ENCODE measurements around the gene HIP1. TPM values are rescaled to one million over a fixed set of nuclear protein-coding genes. Genes with fewer than 3 reads are reported as not detected.
"Not testable (repeated sequence)": the region's sequence is repeated elsewhere in the genome, so short reads cannot be mapped to it uniquely, and the experiment has no call there.

Gene HIP1
- total RNA-seq, 3 donors from 2014 or later: 0.90 to 2.3 (median 1.3) TPM

- Mint-ChIP-seq H3K9me3 (no peaks in the 10 kb centered on the region), H3K4me1 (ENCODE audit: low read depth) (peaks cover 3% of the 10 kb centered on the region), H3K27me3 (ENCODE audit: low read depth) (peaks cover 9% of the 10 kb centered on the region), H3K36me3 (ENCODE audit: insufficient read depth) (no peaks in the 10 kb centered on the region), H3K4me3 (no peak overlapping the region)
- DNase-seq (no peak), ATAC-seq (no peak)
Observed at GRCh38 chr7:75689246-75690099, 49.3 kb downstream of the HIP1 start.

- Mint-ChIP-seq H3K36me3 (ENCODE audit: insufficient read depth) (no peaks in the 10 kb centered on the region), H3K27me3 (ENCODE audit: low read depth) (peaks cover 7% of the 10 kb centered on the region), H3K4me1 (ENCODE audit: low read depth) (peaks cover 3% of the 10 kb centered on the region), H3K4me3 (no peak overlapping the region), H3K9me3 (no peaks in the 10 kb centered on the region)
- DNase-seq (no peak), ATAC-seq (no peak)
Observed at GRCh38 chr7:75688200-75689136, 50.3 kb downstream of the HIP1 start.

GRCh38 chr7:75687246-75688088, 51.3 kb downstream of the HIP1 start:
- ATAC-seq (no peak), DNase-seq (no peak)
- Mint-ChIP-seq H3K36me3 (ENCODE audit: insufficient read depth) (no peaks in the 10 kb centered on the region), H3K9me3 (no peaks in the 10 kb centered on the region), H3K27me3 (ENCODE audit: low read depth) (peaks cover 7% of the 10 kb centered on the region), H3K4me1 (ENCODE audit: low read depth) (peaks cover 3% of the 10 kb centered on the region), H3K4me3 (no peak overlapping the region)

GRCh38 chr7:75686551-75686950, 52.2 kb downstream of the HIP1 start:
- Mint-ChIP-seq H3K4me1 (ENCODE audit: low read depth) (peaks cover 3% of the 10 kb centered on the region), H3K9me3 (no peaks in the 10 kb centered on the region), H3K36me3 (ENCODE audit: insufficient read depth) (no peaks in the 10 kb centered on the region), H3K27me3 (ENCODE audit: low read depth) (peaks cover 7% of the 10 kb centered on the region), H3K4me3 (no peak overlapping the region)
- DNase-seq (no peak), ATAC-seq (no peak)

GRCh38 chr7:75682052-75682451, 56.7 kb downstream of the HIP1 start:
- H3K27me3 Mint-ChIP-seq (ENCODE audit: low read depth); DNase-seq: not testable (repeated sequence)

GRCh38 chr7:75679060-75679459, 59.7 kb downstream of the HIP1 start:
- Mint-ChIP-seq H3K36me3 (ENCODE audit: insufficient read depth) (peaks cover 8% of the 10 kb centered on the region), H3K4me1 (ENCODE audit: low read depth) (no peaks in the 10 kb centered on the region), H3K4me3 (no peak overlapping the region), H3K27me3 (ENCODE audit: low read depth) (no peaks in the 10 kb centered on the region), H3K9me3 (peaks cover 6% of the 10 kb centered on the region)
- no peak for ATAC-seq
- no peak for DNase-seq

More at GRCh38 chr7:75682052-75682451, 56.7 kb downstream of the HIP1 start:
- H3K36me3 Mint-ChIP-seq (ENCODE audit: insufficient read depth); H3K4me1 Mint-ChIP-seq (ENCODE audit: low read depth); H3K9me3 Mint-ChIP-seq; H3K4me3 Mint-ChIP-seq; ATAC-seq: not testable (repeated sequence)

- no peak overlapping the region for H3K4me3 Mint-ChIP-seq
- no peaks in the 10 kb centered on the region for H3K4me1 Mint-ChIP-seq (ENCODE audit: low read depth)
- H3K36me3 Mint-ChIP-seq (ENCODE audit: insufficient read depth): no peaks in the 10 kb centered on the region
- H3K27me3 Mint-ChIP-seq (ENCODE audit: low read depth): no peaks in the 10 kb centered on the region
- no peak for ATAC-seq
- H3K9me3 Mint-ChIP-seq: peaks cover under 1% of the 10 kb centered on the region
- DNase-seq: no peak
Observed at GRCh38 chr7:75669579-75669978, 69.2 kb downstream of the HIP1 start.

GRCh38 chr7:75667938-75668337, 70.8 kb downstream of the HIP1 start:
- Mint-ChIP-seq H3K4me1 (ENCODE audit: low read depth) (peaks cover 4% of the 10 kb centered on the region), H3K9me3 (no peaks in the 10 kb centered on the region), H3K4me3 (no peak overlapping the region), H3K36me3 (ENCODE audit: insufficient read depth) (no peaks in the 10 kb centered on the region), H3K27me3 (ENCODE audit: low read depth) (no peaks in the 10 kb centered on the region)
- DNase-seq (no peak), ATAC-seq (no peak)

GRCh38 chr7:75663302-75663907, 75.3 kb downstream of the HIP1 start:
- DNase-seq (no peak), ATAC-seq (no peak)
- Mint-ChIP-seq H3K27me3 (ENCODE audit: low read depth) (no peaks in the 10 kb centered on the region), H3K9me3 (no peaks in the 10 kb centered on the region), H3K36me3 (ENCODE audit: insufficient read depth) (no peaks in the 10 kb centered on the region), H3K4me3 (no peak overlapping the region), H3K4me1 (ENCODE audit: low read depth) (peaks cover 9% of the 10 kb centered on the region)

- DNase-seq (no peak), ATAC-seq (no peak)
- Mint-ChIP-seq H3K4me3 (no peak overlapping the region), H3K36me3 (ENCODE audit: insufficient read depth) (no peaks in the 10 kb centered on the region), H3K9me3 (no peaks in the 10 kb centered on the region), H3K27me3 (ENCODE audit: low read depth) (no peaks in the 10 kb centered on the region), H3K4me1 (ENCODE audit: low read depth) (peaks cover 9% of the 10 kb centered on the region)
Observed at GRCh38 chr7:75662579-75663301, 76.0 kb downstream of the HIP1 start.

GRCh38 chr7:75660566-75661215, 78.0 kb downstream of the HIP1 start:
- Mint-ChIP-seq H3K27me3 (ENCODE audit: low read depth) (no peaks in the 10 kb centered on the region), H3K36me3 (ENCODE audit: insufficient read depth) (no peaks in the 10 kb centered on the region), H3K4me1 (ENCODE audit: low read depth) (peaks cover 9% of the 10 kb centered on the region), H3K4me3 (no peak overlapping the region), H3K9me3 (no peaks in the 10 kb centered on the region)
- ATAC-seq (no peak), DNase-seq (no peak)

- DNase-seq (no peak), ATAC-seq (no peak)
- Mint-ChIP-seq H3K4me3 (no peak overlapping the region), H3K9me3 (no peaks in the 10 kb centered on the region), H3K36me3 (ENCODE audit: insufficient read depth) (no peaks in the 10 kb centered on the region), H3K27me3 (ENCODE audit: low read depth) (no peaks in the 10 kb centered on the region), H3K4me1 (ENCODE audit: low read depth) (peaks cover 9% of the 10 kb centered on the region)
Observed at GRCh38 chr7:75658802-75659201, 79.9 kb downstream of the HIP1 start.

- no peaks in the 10 kb centered on the region for H3K9me3 Mint-ChIP-seq
- no peak overlapping the region for H3K4me3 Mint-ChIP-seq
- H3K27me3 Mint-ChIP-seq (ENCODE audit: low read depth): no peaks in the 10 kb centered on the region
- DNase-seq (no peak), ATAC-seq (no peak)
- no peaks in the 10 kb centered on the region for H3K36me3 Mint-ChIP-seq (ENCODE audit: insufficient read depth)
- peaks cover 8% of the 10 kb centered on the region for H3K4me1 Mint-ChIP-seq (ENCODE audit: low read depth)
Observed at GRCh38 chr7:75658369-75658768, 80.4 kb downstream of the HIP1 start.
